SK-N-SH treated with all-trans-retinoic acid at 6 μM for 48 hours (cell line): ENCODE data around the gene CASS4.

Experiments
- ARNTL ChIP-seq: fragments of 450-650 bp; formaldehyde crosslinking; IDR thresholded peaks from 2 replicates; pipeline ENCODE4 v1.5.0; 2020; ENCODE audit warnings: low read depth, mild to moderate bottlenecking, moderate library complexity, borderline replicate concordance
- CSDC2 ChIP-seq: fragments of 250-450 bp; sonication (Bioruptor Pico); IDR thresholded peaks from 2 replicates; pipeline ENCODE4 v1.5.0; 2020; ENCODE audit warnings: mild to moderate bottlenecking, moderate library complexity
- ESRRG ChIP-seq: fragments of 250-450 bp; sonication (Bioruptor Pico); IDR thresholded peaks from 2 replicates; pipeline ENCODE4 v1.6.1; 2021; ENCODE audit warnings: mild to moderate bottlenecking
- PATZ1 ChIP-seq: fragments of 250-450 bp; sonication (Bioruptor Pico); IDR thresholded peaks from 2 replicates; pipeline ENCODE4 v1.8.0; 2020; ENCODE audit warnings: mild to moderate bottlenecking, moderate library complexity, borderline replicate concordance
- PPARA ChIP-seq: fragments of 250-450 bp; sonication (Bioruptor Pico); IDR thresholded peaks from 2 replicates; pipeline ENCODE4 v1.5.0; 2020; ENCODE audit warnings: mild to moderate bottlenecking, borderline replicate concordance
- SNAI2 ChIP-seq: fragments of 250-450 bp; sonication (Bioruptor Pico); IDR thresholded peaks from 2 replicates; pipeline ENCODE4 v1.5.0; 2020; ENCODE audit warnings: mild to moderate bottlenecking, moderate library complexity
- TCF4 ChIP-seq: fragments of 250-450 bp; sonication (Bioruptor Pico); IDR thresholded peaks from 2 replicates; pipeline ENCODE4 v1.8.0; 2021; ENCODE audit warnings: mild to moderate bottlenecking, moderate library complexity, borderline replicate concordance
- ZFP3 ChIP-seq: fragments of 250-450 bp; sonication (Bioruptor Pico); IDR thresholded peaks from 2 replicates; pipeline ENCODE4 v1.5.0; 2020; ENCODE audit warnings: mild to moderate bottlenecking, moderate library complexity
- ZFP30 ChIP-seq: fragments of 450-650 bp; formaldehyde crosslinking; IDR thresholded peaks from 2 replicates; pipeline ENCODE4 v1.5.0; 2022; ENCODE audit warnings: mild to moderate bottlenecking, moderate library complexity
- TF ChIP-seq, protein P1 (sequence below): fragments of 250-450 bp; sonication (Bioruptor Pico); IDR thresholded peaks from 2 replicates; pipeline ENCODE4 v1.5.1; 2020; ENCODE audit warnings: low read depth, mild to moderate bottlenecking, moderate library complexity
- TF ChIP-seq, protein P2 (sequence below): fragments of 250-450 bp; sonication (Bioruptor Pico); IDR thresholded peaks from 2 replicates; pipeline ENCODE4 v1.8.0; 2021; ENCODE audit warnings: low read depth, mild to moderate bottlenecking, moderate library complexity, borderline replicate concordance

DNA sequence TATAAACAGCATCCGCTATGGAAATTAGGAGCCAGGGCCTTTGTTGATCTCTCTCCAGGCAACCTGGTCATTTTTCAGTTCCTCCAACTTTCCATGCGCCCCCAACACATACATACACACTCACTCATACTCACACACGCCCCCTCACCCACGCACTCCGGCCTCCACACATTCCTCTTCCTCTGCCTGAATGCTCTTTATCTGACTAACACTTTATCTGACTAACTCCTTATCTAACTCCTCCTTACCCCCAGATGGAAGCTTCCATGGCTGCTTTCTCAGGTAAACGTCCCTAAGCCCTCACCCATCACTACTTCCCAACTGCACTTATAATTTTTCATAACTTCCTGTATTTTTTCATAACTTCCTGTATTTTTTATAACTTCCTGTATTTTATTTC is 17.4 kb downstream of the CASS4 start:
- no peak for TF ChIP-seq ARNTL
- no peak for TF ChIP-seq PPARA (CRISPR knock-in tag)
- no peak for TF ChIP-seq TCF4
- TF ChIP-seq CSDC2 (CRISPR knock-in tag): no peak
- TF ChIP-seq, protein P1, sequence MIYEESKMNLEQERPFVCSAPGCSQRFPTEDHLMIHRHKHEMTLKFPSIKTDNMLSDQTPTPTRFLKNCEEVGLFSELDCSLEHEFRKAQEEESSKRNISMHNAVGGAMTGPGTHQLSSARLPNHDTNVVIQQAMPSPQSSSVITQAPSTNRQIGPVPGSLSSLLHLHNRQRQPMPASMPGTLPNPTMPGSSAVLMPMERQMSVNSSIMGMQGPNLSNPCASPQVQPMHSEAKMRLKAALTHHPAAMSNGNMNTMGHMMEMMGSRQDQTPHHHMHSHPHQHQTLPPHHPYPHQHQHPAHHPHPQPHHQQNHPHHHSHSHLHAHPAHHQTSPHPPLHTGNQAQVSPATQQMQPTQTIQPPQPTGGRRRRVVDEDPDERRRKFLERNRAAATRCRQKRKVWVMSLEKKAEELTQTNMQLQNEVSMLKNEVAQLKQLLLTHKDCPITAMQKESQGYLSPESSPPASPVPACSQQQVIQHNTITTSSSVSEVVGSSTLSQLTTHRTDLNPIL: no peak
- no peak for TF ChIP-seq PATZ1 (CRISPR knock-in tag)
- TF ChIP-seq, protein P2, sequence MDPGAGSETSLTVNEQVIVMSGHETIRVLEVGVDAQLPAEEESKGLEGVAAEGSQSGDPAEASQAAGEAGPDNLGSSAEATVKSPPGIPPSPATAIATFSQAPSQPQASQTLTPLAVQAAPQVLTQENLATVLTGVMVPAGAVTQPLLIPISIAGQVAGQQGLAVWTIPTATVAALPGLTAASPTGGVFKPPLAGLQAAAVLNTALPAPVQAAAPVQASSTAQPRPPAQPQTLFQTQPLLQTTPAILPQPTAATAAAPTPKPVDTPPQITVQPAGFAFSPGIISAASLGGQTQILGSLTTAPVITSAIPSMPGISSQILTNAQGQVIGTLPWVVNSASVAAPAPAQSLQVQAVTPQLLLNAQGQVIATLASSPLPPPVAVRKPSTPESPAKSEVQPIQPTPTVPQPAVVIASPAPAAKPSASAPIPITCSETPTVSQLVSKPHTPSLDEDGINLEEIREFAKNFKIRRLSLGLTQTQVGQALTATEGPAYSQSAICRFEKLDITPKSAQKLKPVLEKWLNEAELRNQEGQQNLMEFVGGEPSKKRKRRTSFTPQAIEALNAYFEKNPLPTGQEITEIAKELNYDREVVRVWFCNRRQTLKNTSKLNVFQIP (CRISPR knock-in tag): no peak
- no peak for TF ChIP-seq ZFP30 (CRISPR knock-in tag)
- no peak for TF ChIP-seq ZFP3 (CRISPR knock-in tag)
- no peak for TF ChIP-seq ESRRG (CRISPR knock-in tag)
- no peak for TF ChIP-seq SNAI2
